Calu3 (cell line): Measurements from ENCODE around the gene RBM47. TPM values are rescaled to one million over a fixed set of nuclear protein-coding genes. Genes with fewer than 3 reads are reported as not detected.
"Not testable (repeated sequence)": the region's sequence is repeated elsewhere in the genome, so short reads cannot be mapped to it uniquely, and the experiment has no call there.

ENCODE experiments used
- BruUV-seq: library from RNA; stranded (reverse); fragments of 400-500 nt; replicated peaks from 2 replicates; lab custom pipeline; 2021; lab: Mats Ljungman, UMichigan
- CTCF ChIA-PET: fragments of 300-600 bp; sonication (Branson Sonifier 250); formaldehyde crosslinking; loops from one replicate; lab custom pipeline; 2022; ENCODE audit warnings: antibody characterized with exemption; lab: Charles Lee
- DNase-seq: peaks from one replicate; pipeline ENCODE4 v3.0.0; 2022
- H3K27ac Mint-ChIP-seq: one replicate; pipeline ENCODE4 v1.8.0; 2022; ENCODE audit warnings: mixed read lengths; ENCODE audit not compliant: unreplicated experiment
- H3K27me3 Mint-ChIP-seq: one replicate; pipeline ENCODE4 v1.8.0; 2022; ENCODE audit warnings: mixed read lengths; ENCODE audit not compliant: unreplicated experiment
- H3K36me3 Mint-ChIP-seq: one replicate; pipeline ENCODE4 v1.8.0; 2022; ENCODE audit warnings: mild to moderate bottlenecking, moderate library complexity, mixed read lengths; ENCODE audit not compliant: insufficient read depth, unreplicated experiment
- H3K4me1 Mint-ChIP-seq: one replicate; pipeline ENCODE4 v1.8.0; 2022; ENCODE audit warnings: mild to moderate bottlenecking, low read depth, mixed read lengths; ENCODE audit not compliant: unreplicated experiment
- H3K4me3 Mint-ChIP-seq: one replicate; pipeline ENCODE4 v1.8.0; 2022; ENCODE audit warnings: mild to moderate bottlenecking, low read depth, moderate library complexity, mixed read lengths; ENCODE audit not compliant: unreplicated experiment
- H3K9me3 Mint-ChIP-seq: one replicate; pipeline ENCODE4 v1.8.0; 2022; ENCODE audit warnings: low read depth, mixed read lengths; ENCODE audit not compliant: unreplicated experiment
- intact Hi-C: fragments of 100-400 bp; cut with micrococcal nuclease; formaldehyde crosslinking; loops from one replicate; pipeline ENCODE4 v1.10.0; 2022; ENCODE audit not compliant: unreplicated experiment
- total RNA-seq: library from RNA; stranded (reverse); gene quantifications from 2 replicates; pipeline ENCODE4 v1.2.3, GENCODE V29; 2022
- TF ChIP-seq, protein P1 (sequence below): fragments of 200-600 bp; IDR thresholded peaks from one replicate; pipeline ENCODE4 v1.8.0; 2022; ENCODE audit warnings: antibody characterized with exemption; ENCODE audit not compliant: unreplicated experiment

RBM47 gene
- total RNA-seq, 1 experiment from 2014 or later, result 86.6 TPM

DNA sequence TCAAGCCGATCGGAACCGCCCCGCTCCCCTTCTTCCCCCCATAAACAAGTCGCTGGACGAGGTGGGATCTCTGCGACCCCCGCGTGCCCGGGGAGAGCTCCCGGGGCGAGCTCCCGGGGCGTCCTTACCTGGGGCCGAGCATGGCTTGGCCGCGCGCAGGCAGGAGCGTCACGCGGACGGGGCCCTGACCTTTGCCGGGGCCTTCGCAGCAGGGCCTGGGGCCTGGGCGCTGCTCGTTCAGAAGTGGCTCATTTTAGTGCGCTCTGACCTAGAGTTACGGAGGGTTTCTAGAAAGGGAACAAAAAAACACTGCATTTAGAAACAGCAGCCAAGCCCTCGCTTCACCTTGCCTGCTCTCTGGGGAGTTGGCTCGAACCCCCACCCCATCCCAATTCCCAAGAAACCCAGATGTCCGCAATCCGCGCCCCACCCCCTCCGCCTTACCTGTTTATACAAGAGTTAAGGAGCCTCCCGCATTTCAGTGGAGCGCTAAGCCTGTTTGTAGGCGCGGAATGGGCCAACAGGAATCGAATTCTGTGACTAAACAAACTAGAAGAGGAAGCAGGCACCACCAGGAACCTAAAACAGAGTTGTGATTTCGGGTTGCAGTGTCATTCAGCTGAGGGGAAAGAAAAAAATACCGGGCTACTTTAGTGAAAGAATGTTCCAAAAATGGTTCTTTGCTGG is 814 bp upstream of the RBM47 start:
- H3K4me1 Mint-ChIP-seq, result peaks cover 16% of the 10 kb centered on the region
- TF ChIP-seq, protein P1, sequence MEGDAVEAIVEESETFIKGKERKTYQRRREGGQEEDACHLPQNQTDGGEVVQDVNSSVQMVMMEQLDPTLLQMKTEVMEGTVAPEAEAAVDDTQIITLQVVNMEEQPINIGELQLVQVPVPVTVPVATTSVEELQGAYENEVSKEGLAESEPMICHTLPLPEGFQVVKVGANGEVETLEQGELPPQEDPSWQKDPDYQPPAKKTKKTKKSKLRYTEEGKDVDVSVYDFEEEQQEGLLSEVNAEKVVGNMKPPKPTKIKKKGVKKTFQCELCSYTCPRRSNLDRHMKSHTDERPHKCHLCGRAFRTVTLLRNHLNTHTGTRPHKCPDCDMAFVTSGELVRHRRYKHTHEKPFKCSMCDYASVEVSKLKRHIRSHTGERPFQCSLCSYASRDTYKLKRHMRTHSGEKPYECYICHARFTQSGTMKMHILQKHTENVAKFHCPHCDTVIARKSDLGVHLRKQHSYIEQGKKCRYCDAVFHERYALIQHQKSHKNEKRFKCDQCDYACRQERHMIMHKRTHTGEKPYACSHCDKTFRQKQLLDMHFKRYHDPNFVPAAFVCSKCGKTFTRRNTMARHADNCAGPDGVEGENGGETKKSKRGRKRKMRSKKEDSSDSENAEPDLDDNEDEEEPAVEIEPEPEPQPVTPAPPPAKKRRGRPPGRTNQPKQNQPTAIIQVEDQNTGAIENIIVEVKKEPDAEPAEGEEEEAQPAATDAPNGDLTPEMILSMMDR, result no peak
- peak overlapping the region; percentile 98 for H3K27ac Mint-ChIP-seq
- peak overlapping the region; percentile 94 for H3K4me3 Mint-ChIP-seq
- H3K27me3 Mint-ChIP-seq, result no peaks in the 10 kb centered on the region
- peaks cover 51% of the 10 kb centered on the region for H3K36me3 Mint-ChIP-seq
- peak; percentile 65 for DNase-seq
- CTCF ChIA-PET, result interaction anchor here (0.8 kb wide), 1 partner anchor 10 kb away, joined by 3 read pairs; no protein-coding TSS in a partner anchor
- BruUV-seq, result no TSS peak
- no peaks in the 10 kb centered on the region for H3K9me3 Mint-ChIP-seq
- intact Hi-C loops, result loop anchor here (2.0 kb wide), 1 partner anchor 88 kb away; no protein-coding TSS in a partner anchor

DNA sequence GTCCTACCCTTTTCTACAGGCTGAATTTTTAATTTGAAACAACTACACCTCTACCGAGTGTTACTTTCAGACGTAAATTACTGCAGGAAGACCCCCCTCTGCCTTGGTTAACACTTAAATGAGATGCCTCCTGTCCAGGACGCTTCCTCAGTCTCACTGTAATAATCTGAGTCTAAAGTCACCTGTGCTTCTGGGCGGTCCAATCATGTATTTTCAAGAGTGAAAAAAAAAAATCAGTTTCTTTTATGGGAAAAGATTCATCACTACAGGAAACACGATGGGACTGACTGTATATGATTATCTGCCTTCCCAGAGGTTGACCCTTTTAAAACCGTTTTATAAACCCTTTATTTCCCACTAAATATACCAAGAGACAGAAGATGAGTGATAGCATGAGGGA is 776 bp downstream of the RBM47 start:
- no peaks in the 10 kb centered on the region for H3K27me3 Mint-ChIP-seq
- H3K27ac Mint-ChIP-seq, result peak overlapping the region; percentile 98
- TSS peak; percentile 52 for BruUV-seq
- no peak for DNase-seq
- TF ChIP-seq, protein P1, result no peak
- intact Hi-C loops, result loop anchor here (5.0 kb wide), 3 partner anchors 33 to 117 kb away; no protein-coding TSS in a partner anchor
- peaks cover 29% of the 10 kb centered on the region for H3K4me1 Mint-ChIP-seq
- H3K36me3 Mint-ChIP-seq, result peaks cover 56% of the 10 kb centered on the region
- H3K9me3 Mint-ChIP-seq, result no peaks in the 10 kb centered on the region
- H3K4me3 Mint-ChIP-seq, result peak overlapping the region; percentile 94
- CTCF ChIA-PET, result interaction anchor here (0.6 to 1.2 kb wide), 2 partner anchors 90 to 317 kb away, joined by 3 read pairs; no protein-coding TSS in a partner anchor

DNA sequence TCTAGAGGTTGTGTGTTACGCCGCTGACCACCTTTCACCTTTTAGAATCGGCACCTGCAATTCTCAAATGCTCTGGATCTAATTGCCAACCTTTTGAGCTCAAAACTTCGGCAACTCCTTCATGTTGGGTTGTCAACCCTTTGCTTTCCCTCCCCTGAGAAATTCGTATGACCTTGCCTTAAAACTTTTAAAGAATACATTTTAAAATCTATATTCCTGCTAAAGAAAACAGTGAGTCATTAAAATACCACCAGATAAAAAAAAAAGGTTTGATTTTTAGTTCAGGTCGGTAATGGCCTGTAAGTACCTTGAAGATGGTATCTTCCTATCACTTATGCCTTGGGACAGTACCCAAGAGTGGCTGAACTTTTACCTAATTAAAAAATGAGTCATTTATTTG is 1.3 kb downstream of the RBM47 start:
- H3K27me3 Mint-ChIP-seq, CTCF ChIA-PET, H3K9me3 Mint-ChIP-seq, DNase-seq, BruUV-seq: not testable (repeated sequence)
- Mint-ChIP-seq H3K27ac (peak overlapping the region; percentile 98), H3K36me3 (peaks cover 56% of the 10 kb centered on the region), H3K4me3 (peak overlapping the region; percentile 94), H3K4me1 (peaks cover 34% of the 10 kb centered on the region)
- intact Hi-C loops, result loop anchor here (5.0 kb wide), 3 partner anchors 34 to 116 kb away; no protein-coding TSS in a partner anchor

DNA sequence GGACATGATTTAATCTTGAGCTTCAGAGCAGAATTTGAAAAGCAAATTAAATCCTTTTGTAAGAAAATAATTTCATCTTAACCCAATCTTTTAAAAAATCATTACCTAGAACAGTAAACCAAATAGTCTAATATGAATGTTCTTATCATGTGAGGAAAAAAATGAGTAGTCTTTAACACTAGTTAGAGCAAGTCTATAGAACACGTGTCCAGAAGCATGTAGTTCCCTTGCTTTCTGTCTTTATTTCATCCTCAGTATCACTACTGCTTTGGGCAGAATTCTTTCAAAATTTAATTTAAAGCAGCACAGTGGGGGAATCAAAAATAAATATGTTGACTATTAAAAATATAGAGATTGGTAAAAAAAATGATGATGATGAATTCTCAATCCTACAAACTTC is 2.1 kb downstream of the RBM47 start:
- TF ChIP-seq, protein P1, result no peak
- peaks cover 62% of the 10 kb centered on the region for H3K36me3 Mint-ChIP-seq
- no peak for DNase-seq
- peak overlapping the region; percentile 94 for H3K4me3 Mint-ChIP-seq
- intact Hi-C loops, result loop anchor here (5.0 kb wide), 3 partner anchors 35 to 115 kb away; no protein-coding TSS in a partner anchor
- peaks cover 42% of the 10 kb centered on the region for H3K4me1 Mint-ChIP-seq
- CTCF ChIA-PET, result no interaction called here
- no TSS peak for BruUV-seq
- H3K27me3 Mint-ChIP-seq, result no peaks in the 10 kb centered on the region
- H3K9me3 Mint-ChIP-seq, result no peaks in the 10 kb centered on the region
- peak overlapping the region; percentile 98 for H3K27ac Mint-ChIP-seq
